ENCODE data around the gene IL20RB. TPM values are rescaled to one million over a fixed set of nuclear protein-coding genes. Genes with fewer than 3 reads are reported as not detected.

IL20RB gene, protein sequence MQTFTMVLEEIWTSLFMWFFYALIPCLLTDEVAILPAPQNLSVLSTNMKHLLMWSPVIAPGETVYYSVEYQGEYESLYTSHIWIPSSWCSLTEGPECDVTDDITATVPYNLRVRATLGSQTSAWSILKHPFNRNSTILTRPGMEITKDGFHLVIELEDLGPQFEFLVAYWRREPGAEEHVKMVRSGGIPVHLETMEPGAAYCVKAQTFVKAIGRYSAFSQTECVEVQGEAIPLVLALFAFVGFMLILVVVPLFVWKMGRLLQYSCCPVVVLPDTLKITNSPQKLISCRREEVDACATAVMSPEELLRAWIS
- 97.4 and 107 TPM in 2 replicates for total RNA-seq (2014; rRNA removed; shearing (Covaris generic))
- 72.5 TPM in 2 replicates for polyA plus RNA-seq (2016; fragmentation: Nextera tagmentation; extraction: Ambion mirVana)

- peak; percentile 97 for DNase-seq
Measured at GRCh38 chr3:136957751-136958288, at the start of gene IL20RB. Gene IL20RB (plus strand): TSS chr3:136957983. CDS start chr3:136958114, 131 bp downstream.

GRCh38 chr3:136908297-136908696 is 49.5 kb upstream of the IL20RB start:
- H3K36me3 ChIP-seq (ENCODE audit: low read depth): no peaks in the 10 kb centered on the region
- no peak overlapping the region for H3K27ac ChIP-seq
- H3K9ac ChIP-seq: no peak overlapping the region
- no peak for DNase-seq
- WGBS, 2 experiments (ENCODE audit: low coverage in 1 of 2, low lambda C conversion rate in 2 of 2, missing lambda C conversion rate in 2 of 2): 98 to 100% methylated on average over 2 of the region's 2 CpGs
- no peaks in the 10 kb centered on the region for H3K27me3 ChIP-seq (replicated peaks; ENCODE audit: insufficient read depth)
- no peaks in the 10 kb centered on the region for H3K9me2 ChIP-seq (ENCODE audit: insufficient read depth)
- H2AFZ ChIP-seq: no peak overlapping the region
- in situ Hi-C loops (cut with MboI): no loop called here
- peaks cover 100% of the 10 kb centered on the region for H3K79me2 ChIP-seq (ENCODE audit: insufficient read depth)
- H3K4me1 ChIP-seq (ENCODE audit: insufficient read depth): no peaks in the 10 kb centered on the region
- TF ChIP-seq EZH2phosphoT487 (IDR thresholded peaks at IDR 0.05; ENCODE audit: insufficient read depth, low read depth): no peak
- TF ChIP-seq EZH2 (IDR thresholded peaks at IDR 0.05; ENCODE audit: insufficient read depth, poor library complexity, severe bottlenecking): no peak
- H4K20me1 ChIP-seq (ENCODE audit: insufficient read depth): no peaks in the 10 kb centered on the region; the same call in 1 of the 2 replicates
- no peak overlapping the region for H3K4me3 ChIP-seq
- H3K4me2 ChIP-seq (ENCODE audit: unreplicated experiment): no peak overlapping the region
- no peaks in the 10 kb centered on the region for H3K9me3 ChIP-seq (ENCODE audit: low read depth)
- H3F3A ChIP-seq (ENCODE audit: insufficient read depth): peaks cover 10% of the 10 kb centered on the region; the same call in 1 of the 2 replicates

More at GRCh38 chr3:136957751-136958288, at the start of gene IL20RB:
- WGBS, 2 experiments (ENCODE audit: low coverage in 1 of 2, low lambda C conversion rate in 2 of 2, missing lambda C conversion rate in 2 of 2): 11% methylated on average over 7 of the region's 7 CpGs
- H3K79me2 ChIP-seq (ENCODE audit: insufficient read depth): peaks cover 36% of the 10 kb centered on the region
- no peak for TF ChIP-seq EZH2 (IDR thresholded peaks at IDR 0.05; ENCODE audit: insufficient read depth, poor library complexity, severe bottlenecking)
- no peak for TF ChIP-seq EZH2phosphoT487 (IDR thresholded peaks at IDR 0.05; ENCODE audit: insufficient read depth, low read depth)
- H3K4me3 ChIP-seq: peak within 1 kb of the TSS; percentile 85
- peaks cover 70% of the 10 kb centered on the region for H3K4me1 ChIP-seq (ENCODE audit: insufficient read depth)
- H3K27me3 ChIP-seq (replicated peaks; ENCODE audit: insufficient read depth): no peaks in the 10 kb centered on the region
- H2AFZ ChIP-seq: peak within 1 kb of the TSS; percentile 25; the same call in 1 of the 2 replicates
- H3K27ac ChIP-seq: peak within 1 kb of the TSS; percentile 75
- H3K9me2 ChIP-seq (ENCODE audit: insufficient read depth): no peaks in the 10 kb centered on the region
- H3K4me2 ChIP-seq (ENCODE audit: unreplicated experiment): peak within 1 kb of the TSS; percentile 94
- peak within 1 kb of the TSS; percentile 84 for H3K9ac ChIP-seq
- no peaks in the 10 kb centered on the region for H4K20me1 ChIP-seq (ENCODE audit: insufficient read depth)
- H3K36me3 ChIP-seq (ENCODE audit: low read depth): no peaks in the 10 kb centered on the region
- peaks cover 71% of the 10 kb centered on the region for H3F3A ChIP-seq (ENCODE audit: insufficient read depth)
- no peaks in the 10 kb centered on the region for H3K9me3 ChIP-seq (ENCODE audit: low read depth)
- in situ Hi-C loops (cut with MboI): no loop called here

DNA sequence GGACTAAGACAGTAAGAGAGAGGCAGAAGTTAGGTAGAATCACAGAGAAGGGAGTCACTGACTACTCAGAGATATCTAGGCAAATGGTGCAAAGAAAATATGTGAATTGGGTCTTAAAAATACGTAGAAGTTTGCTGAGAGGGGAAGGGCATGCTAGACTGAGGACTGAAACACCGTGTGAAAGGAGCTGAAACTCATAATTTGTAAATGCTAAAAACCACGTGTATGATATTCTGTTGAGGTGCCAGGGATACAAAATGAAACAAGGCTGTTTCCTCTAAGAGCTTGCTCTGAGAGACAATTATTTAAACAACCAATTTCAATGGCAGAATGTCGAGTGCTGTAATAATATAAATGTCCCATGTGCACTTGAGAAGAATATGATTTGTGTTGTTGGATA is 48.6 kb upstream of the IL20RB start:
- H2AFZ ChIP-seq: no peak overlapping the region
- no peak overlapping the region for H3K4me2 ChIP-seq (ENCODE audit: unreplicated experiment)
- no peaks in the 10 kb centered on the region for H3K9me2 ChIP-seq (ENCODE audit: insufficient read depth)
- no peaks in the 10 kb centered on the region for H3K9me3 ChIP-seq (ENCODE audit: low read depth)
- no peaks in the 10 kb centered on the region for H3K36me3 ChIP-seq (ENCODE audit: low read depth)
- H3K9ac ChIP-seq: no peak overlapping the region
- TF ChIP-seq EZH2phosphoT487 (IDR thresholded peaks at IDR 0.05; ENCODE audit: insufficient read depth, low read depth) (no peak), EZH2 (IDR thresholded peaks at IDR 0.05; ENCODE audit: insufficient read depth, poor library complexity, severe bottlenecking) (no peak)
- whole genome bisulfite sequencing, 2 experiments (ENCODE audit: low coverage in 1 of 2, low lambda C conversion rate in 2 of 2, missing lambda C conversion rate in 2 of 2): 42 to 43% methylated on average over 4 of the region's 4 CpGs
- no peaks in the 10 kb centered on the region for H3K27me3 ChIP-seq (replicated peaks; ENCODE audit: insufficient read depth)
- no peaks in the 10 kb centered on the region; the same call in 1 of the 2 replicates for H4K20me1 ChIP-seq (ENCODE audit: insufficient read depth)
- H3K79me2 ChIP-seq (ENCODE audit: insufficient read depth): peaks cover 100% of the 10 kb centered on the region
- H3K27ac ChIP-seq: no peak overlapping the region
- peaks cover 10% of the 10 kb centered on the region; the same call in 1 of the 2 replicates for H3F3A ChIP-seq (ENCODE audit: insufficient read depth)
- no peak overlapping the region for H3K4me3 ChIP-seq
- in situ Hi-C loops (cut with MboI): no loop called here
- no peaks in the 10 kb centered on the region for H3K4me1 ChIP-seq (ENCODE audit: insufficient read depth)
- DNase-seq: no peak

DNA sequence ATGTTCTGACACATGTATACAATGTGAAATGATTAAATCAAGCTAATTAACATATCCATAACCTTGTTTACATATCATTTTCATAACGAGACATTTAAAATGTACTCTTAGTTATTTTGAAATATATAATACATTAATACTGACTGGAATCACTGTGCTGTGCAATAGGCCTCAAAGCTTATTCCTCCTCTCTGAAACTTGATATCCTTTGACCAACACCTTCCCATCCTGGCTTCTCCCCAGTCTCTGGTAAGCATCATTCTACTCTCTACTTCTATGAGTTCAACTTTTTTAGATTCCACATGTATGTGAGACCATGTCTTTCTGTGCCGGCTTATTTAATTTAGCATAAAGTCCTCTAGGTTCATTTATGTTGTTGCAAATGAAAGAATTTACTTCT is 47.1 kb upstream of the IL20RB start:
- in situ Hi-C loops (cut with MboI): no loop called here
- 96 to 100% methylated on average over 2 of the region's 2 CpGs for WGBS, 2 experiments (ENCODE audit: low coverage in 1 of 2, low lambda C conversion rate in 2 of 2, missing lambda C conversion rate in 2 of 2)
- TF ChIP-seq EZH2 (IDR thresholded peaks at IDR 0.05; ENCODE audit: insufficient read depth, poor library complexity, severe bottlenecking) (no peak), EZH2phosphoT487 (IDR thresholded peaks at IDR 0.05; ENCODE audit: insufficient read depth, low read depth) (no peak)
- Histone ChIP-seq H3K9ac (no peak overlapping the region), H3K9me2 (ENCODE audit: insufficient read depth) (no peaks in the 10 kb centered on the region), H4K20me1 (ENCODE audit: insufficient read depth) (peaks cover 4% of the 10 kb centered on the region; the same call in 1 of the 2 replicates), H3K4me1 (ENCODE audit: insufficient read depth) (no peaks in the 10 kb centered on the region), H3K4me3 (no peak overlapping the region), H3K9me3 (ENCODE audit: low read depth) (no peaks in the 10 kb centered on the region), H3F3A (ENCODE audit: insufficient read depth) (peaks cover 10% of the 10 kb centered on the region; the same call in 1 of the 2 replicates), H3K27ac (no peak overlapping the region), H3K79me2 (ENCODE audit: insufficient read depth) (peaks cover 100% of the 10 kb centered on the region), H2AFZ (no peak overlapping the region), H3K27me3 (replicated peaks; ENCODE audit: insufficient read depth) (no peaks in the 10 kb centered on the region), H3K36me3 (ENCODE audit: low read depth) (no peaks in the 10 kb centered on the region), H3K4me2 (ENCODE audit: unreplicated experiment) (no peak overlapping the region)
- peak; percentile 9 for DNase-seq

All from GM23248 (cell line).